HEK293 (cell line): ENCODE results near the gene HOXA3.

Experiments used
- AEBP2 ChIP-seq: fragments of 450-650 bp; formaldehyde crosslinking; IDR thresholded peaks from 2 replicates; pipeline ENCODE4 v1.5.1; 2016; ENCODE audit warnings: missing biosample characterization, missing genetic modification characterization, borderline replicate concordance
- GLI2 ChIP-seq: fragments of 450-650 bp; formaldehyde crosslinking; IDR thresholded peaks from 2 replicates; pipeline ENCODE4; 2017; ENCODE audit warnings: missing biosample characterization, missing genetic modification characterization, low read depth, borderline replicate concordance
- HIC1 ChIP-seq: fragments of 450-650 bp; formaldehyde crosslinking; IDR thresholded peaks from 2 replicates; pipeline ENCODE4 v1.5.1; 2016; ENCODE audit warnings: missing biosample characterization, missing genetic modification characterization
- HOXA7 ChIP-seq: sonication (generic); formaldehyde crosslinking; IDR thresholded peaks from 2 replicates; pipeline ENCODE4 v1.8.1; 2022; ENCODE audit warnings: missing genetic modification reagents, borderline replicate concordance
- IKZF3 ChIP-seq: fragments of 450-650 bp; IDR thresholded peaks from 2 replicates; pipeline ENCODE4 v1.5.0; 2018; ENCODE audit warnings: missing biosample characterization, mild to moderate bottlenecking, missing genetic modification characterization, moderate library complexity
- KLF1 ChIP-seq: fragments of 450-650 bp; formaldehyde crosslinking; IDR thresholded peaks from 2 replicates; pipeline ENCODE4 v1.5.1; 2016; ENCODE audit warnings: missing biosample characterization, missing genetic modification characterization
- SCRT2 ChIP-seq: fragments of 450-650 bp; formaldehyde crosslinking; IDR thresholded peaks from 2 replicates; pipeline ENCODE4 v1.5.1; 2016; ENCODE audit warnings: missing biosample characterization, missing genetic modification characterization
- WT1 ChIP-seq: fragments of 450-650 bp; formaldehyde crosslinking; IDR thresholded peaks from 2 replicates; pipeline ENCODE4 v1.5.1; 2016; ENCODE audit warnings: missing biosample characterization, missing genetic modification characterization
- ZBTB6 ChIP-seq: fragments of 450-650 bp; formaldehyde crosslinking; IDR thresholded peaks from 2 replicates; pipeline ENCODE4 v1.5.1; 2017; ENCODE audit warnings: missing biosample characterization, missing genetic modification characterization
- ZFP41 ChIP-seq: fragments of 450-650 bp; formaldehyde crosslinking; IDR thresholded peaks from 2 replicates; pipeline ENCODE4 v1.5.1; 2016; ENCODE audit warnings: missing biosample characterization, missing genetic modification characterization, borderline replicate concordance
- ZIC2 ChIP-seq: fragments of 450-650 bp; formaldehyde crosslinking; IDR thresholded peaks from 2 replicates; pipeline ENCODE4 v1.5.1; 2016; ENCODE audit warnings: missing biosample characterization, missing genetic modification characterization
- ZNF10 ChIP-seq: fragments of 450-650 bp; formaldehyde crosslinking; IDR thresholded peaks from 2 replicates; pipeline ENCODE4 v1.5.1; 2017; ENCODE audit warnings: missing biosample characterization, missing genetic modification characterization
- ZNF112 ChIP-seq: fragments of 450-650 bp; formaldehyde crosslinking; IDR thresholded peaks from 2 replicates; pipeline ENCODE4 v1.5.0; 2017; ENCODE audit warnings: missing biosample characterization, missing genetic modification characterization
- ZNF133 ChIP-seq: fragments of 450-650 bp; formaldehyde crosslinking; IDR thresholded peaks from 2 replicates; pipeline ENCODE4 v1.5.1; 2016; ENCODE audit warnings: missing biosample characterization, missing genetic modification characterization
- ZNF155 ChIP-seq: fragments of 450-650 bp; formaldehyde crosslinking; IDR thresholded peaks from 2 replicates; pipeline ENCODE4 v1.5.1; 2016; ENCODE audit warnings: missing biosample characterization, missing genetic modification characterization
- ZNF169 ChIP-seq: fragments of 450-650 bp; formaldehyde crosslinking; IDR thresholded peaks from 2 replicates; pipeline ENCODE4 v1.5.1; 2016; ENCODE audit warnings: missing biosample characterization, missing genetic modification characterization
- ZNF174 ChIP-seq: fragments of 450-650 bp; formaldehyde crosslinking; IDR thresholded peaks from 2 replicates; pipeline ENCODE4 v1.5.0; 2017; ENCODE audit warnings: missing biosample characterization, mild to moderate bottlenecking, missing genetic modification characterization
- ZNF354C ChIP-seq: fragments of 450-650 bp; formaldehyde crosslinking; IDR thresholded peaks from 2 replicates; pipeline ENCODE4 v1.5.1; 2016; ENCODE audit warnings: missing biosample characterization, missing genetic modification characterization, low read depth, borderline replicate concordance
- ZNF398 ChIP-seq: fragments of 450-650 bp; formaldehyde crosslinking; IDR thresholded peaks from 2 replicates; pipeline ENCODE4 v1.5.1; 2017; ENCODE audit warnings: missing biosample characterization, missing genetic modification characterization
- ZNF48 ChIP-seq: fragments of 450-650 bp; formaldehyde crosslinking; IDR thresholded peaks from 2 replicates; pipeline ENCODE4 v1.5.1; 2016; ENCODE audit warnings: missing biosample characterization, missing genetic modification characterization
- ZNF518A ChIP-seq: fragments of 450-650 bp; formaldehyde crosslinking; conservative IDR thresholded peaks from 2 replicates; pipeline ENCODE4 v1.5.1; 2016; ENCODE audit warnings: low read depth, missing biosample characterization, missing genetic modification characterization
- ZNF558 ChIP-seq: fragments of 450-650 bp; formaldehyde crosslinking; IDR thresholded peaks from 2 replicates; pipeline ENCODE4 v1.5.1; 2016; ENCODE audit warnings: missing biosample characterization, missing genetic modification characterization
- ZNF580 ChIP-seq: fragments of 450-650 bp; formaldehyde crosslinking; IDR thresholded peaks from 2 replicates; pipeline ENCODE4 v1.5.1; 2016; ENCODE audit warnings: missing biosample characterization, missing genetic modification characterization
- ZNF596 ChIP-seq: fragments of 450-650 bp; IDR thresholded peaks from 2 replicates; pipeline ENCODE4 v1.5.0; 2018; ENCODE audit warnings: missing biosample characterization, mild to moderate bottlenecking, missing genetic modification characterization, moderate library complexity
- ZNF600 ChIP-seq: fragments of 450-650 bp; formaldehyde crosslinking; IDR thresholded peaks from 2 replicates; pipeline ENCODE4 v1.5.1; 2016; ENCODE audit warnings: missing biosample characterization, missing genetic modification characterization
- ZNF658 ChIP-seq: fragments of 450-650 bp; formaldehyde crosslinking; IDR thresholded peaks from 2 replicates; pipeline ENCODE4; 2016; ENCODE audit warnings: missing biosample characterization, missing genetic modification characterization
- ZNF76 ChIP-seq: fragments of 450-650 bp; formaldehyde crosslinking; IDR thresholded peaks from 2 replicates; pipeline ENCODE4; 2016; ENCODE audit warnings: low read depth, missing biosample characterization, missing genetic modification characterization, borderline replicate concordance
- ZXDB ChIP-seq: fragments of 450-650 bp; formaldehyde crosslinking; IDR thresholded peaks from 2 replicates; pipeline ENCODE4 v1.5.1; 2016; ENCODE audit warnings: missing biosample characterization, missing genetic modification characterization

HOXA3 gene

GRCh38 chr7:27151931-27152815, at the start of gene HOXA3 (continued):
- TF ChIP-seq HOXA7 (CRISPR knock-in tag): no peak
- no peak for TF ChIP-seq ZNF133 (tag by site-specific recombination)
- TF ChIP-seq ZNF658: no peak
- TF ChIP-seq HIC1 (tag by site-specific recombination): peak; percentile 90
- TF ChIP-seq ZNF155 (tag by site-specific recombination): no peak
- no peak for TF ChIP-seq ZNF169 (tag by site-specific recombination)
- no peak for TF ChIP-seq ZNF48 (tag by site-specific recombination)
- TF ChIP-seq ZIC2 (tag by site-specific recombination): no peak
- TF ChIP-seq KLF1 (tag by site-specific recombination): peak; percentile 33
- TF ChIP-seq ZNF596 (tag by site-specific recombination): no peak
- no peak for TF ChIP-seq ZNF518A
- no peak for TF ChIP-seq ZNF558 (tag by site-specific recombination)
- TF ChIP-seq ZNF10 (tag by site-specific recombination): no peak
- no peak for TF ChIP-seq AEBP2 (tag by site-specific recombination)
- TF ChIP-seq ZNF112 (tag by site-specific recombination): no peak
- TF ChIP-seq ZNF354C (tag by site-specific recombination): no peak
- TF ChIP-seq ZNF174 (tag by site-specific recombination): no peak
- TF ChIP-seq ZNF580 (tag by site-specific recombination): no peak
- peak; percentile 97 for TF ChIP-seq ZNF398 (tag by site-specific recombination)
- no peak for TF ChIP-seq ZXDB
- no peak for TF ChIP-seq ZBTB6 (tag by site-specific recombination)
- no peak for TF ChIP-seq GLI2
- TF ChIP-seq IKZF3 (tag by site-specific recombination): no peak
- peak; percentile 88 for TF ChIP-seq WT1 (tag by site-specific recombination)
- no peak for TF ChIP-seq SCRT2 (tag by site-specific recombination)
- no peak for TF ChIP-seq ZFP41 (tag by site-specific recombination)
- TF ChIP-seq ZNF600: peak; percentile 8; the same call in 1 of the 2 replicates
- TF ChIP-seq ZNF76 (tag by site-specific recombination): peak; percentile 87
